Measurements from ENCODE around the gene MGA.

Gene MGA

GRCh38 chr15:41780266-41780665 lies 120.1 kb downstream of the MGA start:
- DNase-seq (ENCODE audit: low read depth in 1 of 2, low spot score in 1 of 2) = no peak

- DNase-seq (ENCODE audit: low read depth in 1 of 2, low spot score in 1 of 2) = no peak
These were observed 120.5 kb downstream of the MGA start for GRCh38 chr15:41780727-41781126.

DNA sequence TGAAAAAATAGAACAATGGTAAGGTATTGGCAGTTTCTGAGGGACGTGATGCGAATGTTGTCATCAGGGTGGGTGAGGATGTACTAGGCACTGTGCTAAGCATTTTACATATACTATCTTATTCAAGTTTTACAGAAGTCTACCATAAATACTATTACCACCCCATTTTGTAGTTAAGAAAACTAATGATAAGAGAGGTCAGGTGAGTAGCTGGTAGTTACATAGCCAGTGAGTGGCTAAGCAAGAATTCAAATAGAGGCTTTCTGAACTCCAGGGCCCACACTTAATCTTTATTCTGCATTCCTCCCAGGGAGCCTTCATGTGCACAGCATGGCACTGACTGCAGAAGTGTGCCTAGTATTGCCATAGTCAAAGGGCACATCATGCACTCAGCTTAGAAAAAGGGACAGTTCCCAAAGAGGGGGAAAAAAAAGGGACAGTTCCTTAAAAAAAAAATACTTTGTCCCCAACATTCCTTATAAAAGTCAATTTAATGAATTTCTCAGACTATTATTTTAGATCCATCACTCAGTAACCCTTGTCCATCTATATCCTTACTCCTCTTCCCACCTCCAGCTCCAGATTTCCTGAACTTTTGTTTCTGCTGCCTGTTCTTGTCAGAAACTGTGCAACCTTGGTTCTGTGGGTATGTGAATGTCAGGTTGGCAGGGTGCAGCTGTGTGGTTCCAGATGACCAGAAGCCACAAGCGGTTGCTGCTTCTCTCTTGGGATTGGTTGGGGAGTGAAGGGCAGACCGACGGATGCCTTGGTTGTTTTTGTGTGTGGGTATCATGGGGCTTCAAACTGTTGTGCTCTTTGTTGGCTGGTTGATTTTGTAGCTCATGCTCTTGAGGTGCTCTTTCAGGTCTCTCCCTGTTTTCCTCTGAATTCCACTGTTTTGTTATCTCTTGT lies 122.4 kb downstream of the MGA start:
- no peak for DNase-seq (ENCODE audit: low read depth in 1 of 2, low spot score in 1 of 2)

- DNase-seq (ENCODE audit: low read depth in 1 of 2, low spot score in 1 of 2) = no peak
These were observed 123.1 kb downstream of the MGA start for GRCh38 chr15:41783296-41783695.

DNA sequence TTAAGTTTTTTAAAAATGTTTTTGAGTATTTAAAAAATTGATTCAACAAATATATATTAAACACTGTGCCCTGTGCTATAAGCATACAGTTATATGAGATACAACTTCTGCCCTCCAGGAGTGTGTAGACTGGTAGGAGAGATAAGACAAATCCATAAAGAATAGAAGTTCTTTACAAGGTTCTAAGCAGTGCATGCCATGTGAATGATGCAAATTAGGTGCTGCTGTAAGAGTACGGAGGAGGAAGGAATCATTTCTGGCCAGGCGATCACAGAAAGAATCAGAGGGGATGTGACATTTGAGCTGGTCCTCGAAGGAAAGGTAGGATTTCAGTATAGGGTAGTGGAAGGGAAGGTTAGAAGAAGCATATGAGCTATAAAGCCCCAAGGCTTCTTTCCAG lies 128.1 kb downstream of the MGA start:
- DNase-seq (ENCODE audit: low read depth in 1 of 2, low spot score in 1 of 2) = no peak

- no peak for DNase-seq (ENCODE audit: low read depth in 1 of 2, low spot score in 1 of 2)
These were observed 129.0 kb downstream of the MGA start for GRCh38 chr15:41789236-41789635.

DNA sequence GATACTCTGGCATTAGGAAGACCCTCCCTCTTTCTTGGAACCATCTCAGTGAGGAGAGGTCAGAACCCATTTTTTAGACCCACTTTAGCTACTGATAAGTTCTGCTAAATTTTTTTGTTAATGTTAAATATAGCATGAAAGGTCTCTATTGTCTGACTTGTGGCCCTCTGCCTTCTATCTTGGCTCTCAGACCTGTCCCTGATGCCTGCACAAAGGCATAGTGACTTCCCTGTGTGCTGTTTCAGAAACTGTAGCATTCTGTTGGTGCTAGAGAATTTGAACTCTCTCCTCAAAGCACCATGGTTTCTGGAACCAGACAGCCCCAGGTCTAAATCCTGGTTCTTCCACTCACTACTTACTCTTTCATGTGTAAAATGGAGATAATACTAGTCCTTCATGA lies 129.5 kb downstream of the MGA start:
- no peak for DNase-seq (ENCODE audit: low read depth in 1 of 2, low spot score in 1 of 2)

- DNase-seq (ENCODE audit: low read depth in 1 of 2, low spot score in 1 of 2) = no peak
These were observed 130.0 kb downstream of the MGA start for GRCh38 chr15:41790169-41790568.

- DNase-seq (ENCODE audit: low read depth in 1 of 2, low spot score in 1 of 2) = no peak
These were observed 130.7 kb downstream of the MGA start for GRCh38 chr15:41790756-41791546.

GRCh38 chr15:41791547-41791937 lies 131.3 kb downstream of the MGA start:
- no peak for DNase-seq (ENCODE audit: low read depth in 1 of 2, low spot score in 1 of 2)

DNA sequence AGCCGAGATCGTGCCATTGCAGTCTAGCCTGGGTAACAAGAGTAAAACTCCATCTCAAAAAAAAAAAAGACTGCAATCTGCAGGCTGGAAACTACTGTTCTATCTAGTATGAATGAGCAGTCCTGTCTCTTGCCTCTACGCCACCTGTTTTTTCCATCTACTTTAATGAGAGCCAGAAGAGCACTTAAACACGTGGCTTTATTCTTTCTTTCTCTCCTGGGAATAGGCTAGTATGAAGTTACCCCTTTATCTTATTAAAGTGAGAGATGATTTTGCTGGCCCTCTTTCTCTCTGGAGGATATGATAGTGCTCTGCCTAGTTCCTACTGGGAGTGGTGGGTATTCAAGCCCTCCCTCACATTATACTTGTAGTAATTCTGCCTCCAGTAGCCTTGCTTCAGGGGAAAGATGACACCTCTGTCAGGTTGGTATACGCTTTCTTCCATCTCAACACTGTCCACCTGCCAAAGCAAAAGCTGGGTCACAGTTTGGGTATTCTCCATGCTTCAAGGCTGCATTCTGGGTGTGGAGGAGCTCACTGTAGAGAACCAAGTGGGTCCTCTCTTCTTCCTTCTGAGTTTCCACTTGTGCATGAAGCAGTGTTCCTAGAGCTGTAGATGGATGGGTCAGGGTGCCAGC lies 131.9 kb downstream of the MGA start:
- DNase-seq (ENCODE audit: low read depth in 1 of 2, low spot score in 1 of 2) = no peak

- DNase-seq (ENCODE audit: low read depth in 1 of 2, low spot score in 1 of 2) = no peak
These were observed 133.9 kb downstream of the MGA start for GRCh38 chr15:41794081-41794480.

- no peak for DNase-seq (ENCODE audit: low read depth in 1 of 2, low spot score in 1 of 2)
These were observed 136.0 kb downstream of the MGA start for GRCh38 chr15:41795996-41796856.

DNA sequence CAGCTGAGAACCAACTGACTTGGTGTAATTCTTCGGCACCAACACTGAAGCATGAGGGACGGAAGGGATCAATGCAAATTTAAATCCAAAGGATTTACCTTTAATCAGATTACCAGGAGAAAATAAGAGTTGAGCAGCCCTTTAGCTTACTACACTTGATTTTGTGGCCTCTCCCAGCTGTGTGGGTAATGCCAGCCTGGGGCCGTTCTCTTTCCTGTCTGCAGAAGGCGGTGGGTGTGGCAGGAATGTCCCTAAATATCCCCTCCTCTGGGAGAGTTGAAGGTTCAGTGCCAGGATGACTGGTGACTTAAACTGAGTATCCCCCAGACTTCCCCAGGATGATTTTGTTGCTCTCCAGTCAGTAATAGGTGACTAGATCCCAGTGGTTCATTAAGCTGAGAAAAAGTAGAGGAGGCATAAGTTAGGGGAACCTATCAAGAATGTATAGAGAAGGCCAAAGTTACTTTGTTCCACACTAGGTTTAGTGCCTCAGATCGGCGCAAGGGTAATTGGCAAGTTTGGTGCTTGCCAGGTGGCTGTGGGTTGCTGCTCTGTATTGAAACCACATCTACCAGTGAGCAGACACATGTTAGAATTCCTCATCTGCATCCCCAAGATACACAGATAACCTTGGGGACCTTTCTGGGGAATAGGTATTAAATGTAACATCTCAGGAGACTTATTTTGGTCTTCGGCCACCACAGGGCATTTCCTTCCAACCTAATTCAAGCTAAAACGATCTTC lies 137.2 kb downstream of the MGA start:
- no peak for DNase-seq (ENCODE audit: low read depth in 1 of 2, low spot score in 1 of 2)

DNA sequence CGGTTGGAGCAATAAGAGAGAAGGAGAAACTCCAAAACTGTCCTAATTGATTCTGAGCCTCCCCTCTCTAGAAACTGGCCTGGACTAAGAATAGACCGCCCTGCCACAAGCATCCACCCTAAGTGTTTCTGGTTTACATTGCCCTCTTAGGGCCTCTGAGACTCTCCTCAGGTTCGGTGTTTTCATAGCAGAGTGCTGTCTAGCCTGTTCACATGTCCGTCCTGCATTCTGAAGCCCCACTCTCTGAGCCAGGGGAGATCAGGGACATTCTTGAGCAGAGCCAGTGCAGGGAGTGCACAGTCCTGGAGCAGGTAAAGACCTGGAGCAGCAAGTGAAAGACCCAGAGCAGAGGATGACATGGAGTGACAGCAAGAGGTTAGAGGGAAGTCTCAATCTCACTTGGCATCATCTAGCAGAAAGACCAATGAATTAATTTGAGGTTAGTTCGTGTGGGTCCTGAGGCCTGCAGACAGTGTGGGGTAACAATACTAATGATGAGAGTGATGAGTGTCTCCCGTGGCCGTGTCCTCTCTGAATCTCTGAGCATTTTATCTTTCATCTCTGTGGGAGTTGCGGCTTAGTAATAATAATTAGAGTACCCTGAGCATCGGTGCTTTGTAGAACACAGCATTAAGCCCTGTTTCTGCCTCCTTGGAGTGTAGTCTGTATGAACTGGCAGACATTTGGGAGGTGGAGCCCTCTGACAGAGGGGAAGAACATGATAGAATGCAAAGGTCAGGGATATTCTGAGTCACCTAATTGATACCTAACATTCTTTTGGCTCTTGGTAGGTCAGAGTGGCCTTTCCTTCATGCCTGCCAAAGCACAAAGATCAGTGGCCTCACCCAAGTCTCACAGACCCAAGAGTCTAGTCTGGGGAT lies 138.6 kb downstream of the MGA start:
- no peak for DNase-seq (ENCODE audit: low read depth in 1 of 2, low spot score in 1 of 2)

DNA sequence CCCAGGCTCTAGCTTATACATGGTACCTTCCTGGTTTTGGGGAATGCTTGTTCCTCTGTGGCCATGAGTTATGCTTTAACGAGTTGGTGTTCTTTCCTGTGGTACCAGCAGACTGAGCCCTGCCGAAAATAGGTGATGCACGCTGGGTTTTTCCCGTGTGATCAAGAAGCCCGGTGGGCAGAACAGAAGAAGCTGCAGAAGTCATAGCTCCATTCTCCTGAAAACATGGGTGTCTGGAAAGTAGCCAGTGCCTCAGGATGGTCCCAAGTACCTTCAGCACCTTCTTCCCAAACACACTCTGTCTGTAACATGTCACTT lies 139.2 kb downstream of the MGA start:
- no peak for DNase-seq (ENCODE audit: low read depth in 1 of 2, low spot score in 1 of 2)

DNA sequence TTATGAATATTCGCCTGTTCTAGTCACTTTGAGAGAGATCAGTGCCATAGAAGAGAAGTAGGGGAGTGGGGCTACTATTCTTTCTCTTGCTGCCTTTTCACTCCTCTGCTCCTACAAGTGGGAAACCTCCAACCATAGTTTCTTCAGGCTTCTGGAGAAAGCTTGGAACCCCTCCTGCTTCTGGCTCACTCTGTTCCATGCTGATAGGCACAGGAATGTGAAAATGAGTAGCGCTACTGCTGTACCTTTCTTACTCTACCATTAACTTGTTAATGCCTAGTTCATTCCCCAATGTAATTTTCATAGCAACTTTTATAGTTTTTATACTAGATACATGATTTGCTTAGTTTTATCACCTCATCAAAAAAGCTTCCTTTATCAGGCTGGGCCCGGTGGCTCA lies 141.0 kb downstream of the MGA start:
- DNase-seq (ENCODE audit: low read depth in 1 of 2, low spot score in 1 of 2) = no peak

DNA sequence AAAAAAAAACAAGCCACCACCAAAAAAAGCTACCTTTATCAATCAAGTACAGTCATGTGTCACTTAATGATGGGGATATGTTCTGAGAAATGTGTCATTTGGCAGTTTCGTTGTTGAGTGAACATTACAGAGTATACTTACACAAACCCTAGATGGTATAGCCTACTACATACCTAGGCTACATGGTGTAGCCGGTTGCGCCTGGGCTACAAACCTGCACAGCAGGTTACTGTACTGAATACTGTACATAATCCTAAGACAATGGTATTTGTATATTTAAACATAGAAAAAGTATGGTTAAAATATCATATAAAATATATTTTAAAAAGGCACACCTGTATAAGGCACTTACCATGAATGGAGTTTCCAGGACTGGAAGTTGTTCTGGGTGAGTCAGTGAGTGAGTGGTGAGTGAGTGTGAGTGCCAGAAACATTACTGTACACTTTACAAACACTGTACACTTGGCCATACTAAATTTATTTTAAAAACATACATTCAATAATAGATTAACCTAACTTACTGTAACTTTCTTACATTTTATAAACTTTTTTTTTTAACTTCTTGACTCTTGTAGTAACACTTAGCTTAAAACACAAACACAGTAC lies 141.7 kb downstream of the MGA start:
- DNase-seq (ENCODE audit: low read depth in 1 of 2, low spot score in 1 of 2) = no peak

- DNase-seq (ENCODE audit: low read depth in 1 of 2, low spot score in 1 of 2) = no peak
These were observed 144.2 kb downstream of the MGA start for GRCh38 chr15:41804361-41804760.
